ENCODE results near the gene NELFCD. TPM values are rescaled to one million over a fixed set of nuclear protein-coding genes. Genes with fewer than 3 reads are reported as not detected.

The NELFCD gene
- total and polyA plus RNA-seq, 2 donors (not counting 1 experiment from before 2014, with no cell fraction given), result 80.2 to 107 TPM

GRCh38 chr20:58981628-58982364 is 740 bp downstream of the NELFCD start:
- H3K9me3 ChIP-seq (ENCODE audit: control extremely low read depth in 1 of 3, control insufficient read depth in 2 of 3, insufficient read depth in 1 of 3, low read length in 2 of 3), result no peaks in the 10 kb centered on the region
- peak overlapping the region; percentile 91 for H3K4me2 ChIP-seq (replicated peaks; ENCODE audit: low read depth, low read length, poor library complexity, severe bottlenecking)
- Mint-ChIP-seq H3K4me3 (peak overlapping the region; percentile 96), H3K27ac (peak overlapping the region; percentile 94), H3K27me3 (no peaks in the 10 kb centered on the region), H3K4me1 (peaks cover 44% of the 10 kb centered on the region), H3K9me3 (ENCODE audit: insufficient read depth) (no peaks in the 10 kb centered on the region)
- peaks cover 24 to 49% of the 10 kb centered on the region in 2 donors for H3K4me1 ChIP-seq (ENCODE audit: control insufficient read depth in 2 of 2, insufficient read depth in 2 of 2, low read length in 2 of 2)
- H4K20me1 ChIP-seq (ENCODE audit: control insufficient read depth, insufficient read depth, low read length, poor library complexity, severe bottlenecking), result peaks cover 23% of the 10 kb centered on the region
- H3K36me3 ChIP-seq (replicated peaks in 1 of 2; ENCODE audit: control extremely low read depth in 1 of 2, control insufficient read depth in 1 of 2, extremely low read depth in 1 of 2, insufficient read depth in 2 of 2, low read length in 1 of 2), result peaks cover 0 to 15% of the 10 kb centered on the region in 2 experiments
- H3K4me3 ChIP-seq (ENCODE audit: control extremely low read depth in 1 of 5, extremely low read depth in 1 of 5, insufficient read depth in 1 of 5, low read depth in 2 of 5, low read length in 4 of 5), result peak overlapping the region; percentile 56 to 91 (median 79)
- H3K9ac ChIP-seq (ENCODE audit: low read length), result peak overlapping the region; percentile 93
- H2AFZ ChIP-seq (ENCODE audit: insufficient read depth, low read depth, low read length, poor library complexity, severe bottlenecking), result peak overlapping the region; percentile 65
- ATAC-seq (ENCODE audit: low read depth), result no peak
- WGBS (ENCODE audit: insufficient coverage), result 9% methylated on average over 20 of the region's 29 CpGs
- DNase-seq, result peak; percentile 50
- ChIA-PET CTCF (interaction anchor here (1.8 to 2.2 kb wide), 3 partner anchors 10 to 112 kb away, joined by 6 to 7 read pairs (median 6); no protein-coding TSS in a partner anchor), POLR2A (interaction anchor here (0.7 to 2.0 kb wide), 4 partner anchors 13 to 92 kb away, joined by 3 to 8 read pairs (median 6); partner anchors contain the start of gene ATP5F1E)
- peak overlapping the region in 1 of 2 donors; percentile 50 for H3K27ac ChIP-seq (ENCODE audit: low read length in 2 of 2)
- no peak for TF ChIP-seq EZH2 (IDR thresholded peaks at IDR 0.05; ENCODE audit: borderline replicate concordance, insufficient read depth, low read depth, low read length, poor library complexity, severe bottlenecking)
- no peak for TF ChIP-seq CTCF (IDR thresholded peaks at IDR 0.05)
- H3K79me2 ChIP-seq (ENCODE audit: control insufficient read depth, insufficient read depth, low read length), result peaks cover 59% of the 10 kb centered on the region
- intact Hi-C loops (cut with micrococcal nuclease), result loop anchor here (1.0 kb wide), 6 partner anchors 11 to 89 kb away; partner anchors contain the start of genes ATP5F1E and PRELID3B
- no peaks in the 10 kb centered on the region for H3K27me3 ChIP-seq (replicated peaks in 1 of 4; ENCODE audit: control extremely low read depth in 1 of 4, control insufficient read depth in 3 of 4, insufficient read depth in 4 of 4, low read length in 3 of 4)
